ENCODE measurements around the gene NELL2.

The NELL2 gene

GRCh38 chr12:44647917-44648690 is 228.0 kb downstream of the NELL2 start:
- TF ChIP-seq MAX (IDR thresholded peaks at IDR 0.05) (no peak), TEAD4 (IDR thresholded peaks at IDR 0.05) (no peak), CEBPB (IDR thresholded peaks at IDR 0.05) (no peak), YY1 (IDR thresholded peaks at IDR 0.05; ENCODE audit: low read depth) (no peak), USF1 (IDR thresholded peaks at IDR 0.05) (no peak), NFIC (IDR thresholded peaks at IDR 0.05) (no peak), TAF1 (IDR thresholded peaks at IDR 0.05; ENCODE audit: low read depth) (no peak), RAD21 (IDR thresholded peaks at IDR 0.05; ENCODE audit: low read depth) (no peak), FOXM1 (IDR thresholded peaks at IDR 0.05; ENCODE audit: borderline replicate concordance, low read depth) (no peak), CREB1 (IDR thresholded peaks at IDR 0.05; ENCODE audit: low read depth) (no peak), EP300 (IDR thresholded peaks at IDR 0.05; ENCODE audit: borderline replicate concordance) (no peak), ZBTB7A (IDR thresholded peaks at IDR 0.05; ENCODE audit: low read depth) (no peak), EGR1 (IDR thresholded peaks at IDR 0.05) (no peak)
- TF ChIP-seq, protein P1, sequence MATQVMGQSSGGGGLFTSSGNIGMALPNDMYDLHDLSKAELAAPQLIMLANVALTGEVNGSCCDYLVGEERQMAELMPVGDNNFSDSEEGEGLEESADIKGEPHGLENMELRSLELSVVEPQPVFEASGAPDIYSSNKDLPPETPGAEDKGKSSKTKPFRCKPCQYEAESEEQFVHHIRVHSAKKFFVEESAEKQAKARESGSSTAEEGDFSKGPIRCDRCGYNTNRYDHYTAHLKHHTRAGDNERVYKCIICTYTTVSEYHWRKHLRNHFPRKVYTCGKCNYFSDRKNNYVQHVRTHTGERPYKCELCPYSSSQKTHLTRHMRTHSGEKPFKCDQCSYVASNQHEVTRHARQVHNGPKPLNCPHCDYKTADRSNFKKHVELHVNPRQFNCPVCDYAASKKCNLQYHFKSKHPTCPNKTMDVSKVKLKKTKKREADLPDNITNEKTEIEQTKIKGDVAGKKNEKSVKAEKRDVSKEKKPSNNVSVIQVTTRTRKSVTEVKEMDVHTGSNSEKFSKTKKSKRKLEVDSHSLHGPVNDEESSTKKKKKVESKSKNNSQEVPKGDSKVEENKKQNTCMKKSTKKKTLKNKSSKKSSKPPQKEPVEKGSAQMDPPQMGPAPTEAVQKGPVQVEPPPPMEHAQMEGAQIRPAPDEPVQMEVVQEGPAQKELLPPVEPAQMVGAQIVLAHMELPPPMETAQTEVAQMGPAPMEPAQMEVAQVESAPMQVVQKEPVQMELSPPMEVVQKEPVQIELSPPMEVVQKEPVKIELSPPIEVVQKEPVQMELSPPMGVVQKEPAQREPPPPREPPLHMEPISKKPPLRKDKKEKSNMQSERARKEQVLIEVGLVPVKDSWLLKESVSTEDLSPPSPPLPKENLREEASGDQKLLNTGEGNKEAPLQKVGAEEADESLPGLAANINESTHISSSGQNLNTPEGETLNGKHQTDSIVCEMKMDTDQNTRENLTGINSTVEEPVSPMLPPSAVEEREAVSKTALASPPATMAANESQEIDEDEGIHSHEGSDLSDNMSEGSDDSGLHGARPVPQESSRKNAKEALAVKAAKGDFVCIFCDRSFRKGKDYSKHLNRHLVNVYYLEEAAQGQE (IDR thresholded peaks at IDR 0.05; ENCODE audit: low read depth), result no peak

GRCh38 chr12:44640427-44641190 is 235.5 kb downstream of the NELL2 start:
- TF ChIP-seq USF1 (IDR thresholded peaks at IDR 0.05) (no peak), FOXM1 (IDR thresholded peaks at IDR 0.05; ENCODE audit: borderline replicate concordance, low read depth) (no peak), RAD21 (IDR thresholded peaks at IDR 0.05; ENCODE audit: low read depth) (no peak), YY1 (IDR thresholded peaks at IDR 0.05; ENCODE audit: low read depth) (no peak), CREB1 (IDR thresholded peaks at IDR 0.05; ENCODE audit: low read depth) (no peak), TAF1 (IDR thresholded peaks at IDR 0.05; ENCODE audit: low read depth) (no peak), ZBTB7A (IDR thresholded peaks at IDR 0.05; ENCODE audit: low read depth) (no peak), TCF12 (IDR thresholded peaks at IDR 0.05; ENCODE audit: low read depth) (no peak)

- TF ChIP-seq MAX (IDR thresholded peaks at IDR 0.05) (no peak), TAF1 (IDR thresholded peaks at IDR 0.05; ENCODE audit: low read depth) (no peak), USF1 (IDR thresholded peaks at IDR 0.05) (no peak), YY1 (IDR thresholded peaks at IDR 0.05; ENCODE audit: low read depth) (no peak), RAD21 (IDR thresholded peaks at IDR 0.05; ENCODE audit: low read depth) (no peak), EGR1 (IDR thresholded peaks at IDR 0.05) (no peak), EP300 (IDR thresholded peaks at IDR 0.05; ENCODE audit: borderline replicate concordance) (no peak), CREB1 (IDR thresholded peaks at IDR 0.05; ENCODE audit: low read depth) (no peak), CEBPB (IDR thresholded peaks at IDR 0.05) (no peak), TEAD4 (IDR thresholded peaks at IDR 0.05) (no peak), NFIC (IDR thresholded peaks at IDR 0.05) (no peak), TCF12 (IDR thresholded peaks at IDR 0.05; ENCODE audit: low read depth) (no peak), FOXM1 (IDR thresholded peaks at IDR 0.05; ENCODE audit: borderline replicate concordance, low read depth) (no peak), ZBTB7A (IDR thresholded peaks at IDR 0.05; ENCODE audit: low read depth) (no peak)
- TF ChIP-seq, protein P1 (IDR thresholded peaks at IDR 0.05; ENCODE audit: low read depth), result no peak
These were observed 238.2 kb downstream of the NELL2 start for GRCh38 chr12:44637875-44638274.

DNA sequence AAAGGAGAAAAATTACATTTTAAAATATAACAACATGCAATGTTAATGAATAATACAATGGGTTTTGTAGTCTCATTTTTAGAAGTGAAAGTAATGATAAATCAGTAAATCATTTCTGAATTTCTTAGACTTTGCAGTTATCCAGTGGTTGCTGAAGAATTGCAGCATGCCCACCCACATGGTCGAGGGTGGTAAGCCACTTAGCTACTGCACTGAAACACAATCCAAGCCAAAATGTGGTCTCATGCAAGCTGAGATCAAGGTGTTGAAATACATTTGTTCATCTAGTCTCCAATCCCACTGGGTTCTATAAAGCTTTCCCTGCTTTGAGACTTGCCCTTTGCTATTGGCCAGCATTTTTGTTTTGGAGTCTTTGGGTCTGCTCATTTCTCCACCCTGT is 247.9 kb downstream of the NELL2 start:
- TF ChIP-seq MAX (IDR thresholded peaks at IDR 0.05), result no peak
- TF ChIP-seq, protein P1 (IDR thresholded peaks at IDR 0.05; ENCODE audit: low read depth), result no peak

Measured in Ishikawa (cell line).